HG02884 (cell line): ENCODE data around the gene SLC39A10.
"Not testable (repeated sequence)": the region's sequence is repeated elsewhere in the genome, so short reads cannot be mapped to it uniquely, and the experiment has no call there.

ENCODE experiments used
- ATAC-seq: cut with Tn5 transposase; IDR thresholded peaks from one replicate; pipeline ENCODE4 v1.9.1; 2021; ENCODE audit warnings: mild to moderate bottlenecking, moderate library complexity; ENCODE audit not compliant: unreplicated experiment

The SLC39A10 gene

GRCh38 chr2:195645413-195645812 is 11.6 kb upstream of the SLC39A10 start:
- ATAC-seq: no peak

GRCh38 chr2:195646424-195646823 is 10.6 kb upstream of the SLC39A10 start:
- ATAC-seq: no peak

GRCh38 chr2:195647302-195647701 is 9.7 kb upstream of the SLC39A10 start:
- ATAC-seq: no peak

DNA sequence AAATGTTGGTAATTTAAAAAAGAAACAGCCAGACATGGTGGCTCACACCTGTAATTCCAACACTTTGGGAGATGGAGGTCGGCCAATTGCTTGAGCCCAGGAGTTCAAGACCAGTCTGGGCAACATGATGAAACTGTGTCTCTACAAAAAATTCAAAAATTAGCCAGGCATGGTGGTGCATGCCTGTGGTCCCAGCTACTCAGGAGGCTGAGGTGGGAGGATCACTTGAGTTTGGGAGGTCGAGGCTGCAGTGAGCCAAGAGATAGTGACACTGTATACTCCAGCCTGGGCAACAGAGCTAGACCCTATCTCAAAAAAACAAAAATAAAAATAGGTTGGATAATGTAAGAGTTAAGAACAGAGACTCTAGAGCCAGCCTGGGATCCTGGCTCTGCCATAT is 8.7 kb upstream of the SLC39A10 start:
- not testable (repeated sequence) for ATAC-seq

DNA sequence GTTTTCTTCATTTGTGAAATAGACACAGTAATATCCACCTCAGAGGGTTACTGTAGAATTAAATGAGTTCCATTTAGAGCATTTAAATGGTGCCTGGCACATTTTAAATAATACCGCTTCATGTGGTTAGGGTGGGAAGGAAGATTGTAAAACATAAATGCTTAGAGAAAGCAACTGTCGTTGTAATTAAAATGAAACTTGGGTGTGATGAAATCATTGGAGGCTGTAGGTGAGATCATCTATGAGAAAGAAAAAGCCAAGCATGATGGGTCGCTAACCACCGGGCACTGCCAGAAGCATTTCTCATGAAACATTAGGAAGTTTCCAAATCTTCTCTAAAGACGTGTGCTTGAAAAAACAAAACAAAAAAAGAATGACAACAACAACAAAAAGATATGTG is 8.2 kb upstream of the SLC39A10 start:
- ATAC-seq: no peak

GRCh38 chr2:195649629-195650190 is 7.3 kb upstream of the SLC39A10 start:
- peak; percentile 28 for ATAC-seq

DNA sequence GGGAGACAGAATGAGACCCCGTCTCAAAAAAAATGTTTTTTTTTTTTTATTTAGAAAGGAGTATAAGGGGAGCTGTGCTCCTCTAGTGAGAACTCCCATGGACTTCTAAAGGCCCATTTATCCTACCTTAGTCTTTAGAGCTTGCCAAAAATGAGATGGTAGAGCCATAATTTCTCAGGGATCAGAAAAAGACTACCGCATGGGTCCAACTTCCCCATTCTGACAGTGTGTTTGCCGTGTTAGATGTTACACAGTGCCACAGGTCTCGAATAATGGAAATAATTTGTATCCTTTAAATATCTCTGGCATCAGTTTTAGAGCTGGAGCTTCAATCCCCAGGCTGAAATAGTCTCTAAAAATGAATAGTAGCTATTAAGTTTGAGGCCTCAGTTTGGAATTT is 6.0 kb upstream of the SLC39A10 start:
- no peak for ATAC-seq

GRCh38 chr2:195652911-195653310 is 4.1 kb upstream of the SLC39A10 start:
- ATAC-seq: no peak

GRCh38 chr2:195656161-195656858 is 716 bp upstream of the SLC39A10 start:
- no peak for ATAC-seq

DNA sequence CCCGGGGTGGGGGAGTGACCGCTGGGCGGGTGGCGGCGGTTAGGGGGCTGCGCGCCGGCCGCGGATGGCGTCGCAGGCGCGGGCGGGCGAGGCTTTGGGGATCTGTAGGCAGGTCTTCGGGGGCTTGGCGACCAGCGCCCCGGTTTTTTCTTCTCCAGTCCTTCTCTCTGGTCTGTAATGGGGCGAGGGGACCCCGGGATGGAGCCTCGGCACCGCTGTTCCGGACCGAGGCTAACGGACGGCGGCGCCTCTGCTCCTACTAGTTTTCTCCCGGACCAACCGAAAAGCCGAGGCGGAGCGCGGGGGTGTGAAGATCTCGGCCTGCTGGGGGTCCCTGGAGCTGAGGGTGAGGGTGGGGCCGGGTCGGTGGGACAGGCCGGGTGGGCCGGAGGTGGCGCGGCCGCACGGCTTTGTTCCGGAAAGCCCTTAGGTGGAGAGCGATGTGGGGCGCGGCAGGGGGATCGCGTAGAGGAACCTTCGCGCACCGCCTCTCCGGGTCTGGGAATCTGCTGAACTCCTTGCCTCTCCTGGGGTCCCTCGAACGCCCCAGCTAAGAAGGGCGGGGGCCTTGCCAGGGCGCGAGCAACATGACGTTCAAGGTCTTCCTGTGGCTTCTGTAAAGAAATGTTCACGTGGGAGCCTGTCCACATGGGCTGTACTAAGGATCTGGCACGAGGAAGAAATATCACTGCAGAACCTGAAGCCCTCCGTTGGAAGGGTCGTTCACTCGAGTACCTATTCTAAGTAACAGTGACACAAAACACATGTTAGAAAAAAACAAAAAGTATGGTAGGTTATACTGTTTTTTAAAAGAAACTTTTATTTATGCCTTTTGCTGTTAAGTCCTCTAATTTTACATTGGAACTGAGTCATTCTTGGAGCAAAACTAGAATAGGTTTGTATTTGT is 861 bp downstream of the SLC39A10 start:
- peak; percentile 26 for ATAC-seq

GRCh38 chr2:195658541-195658890 is 1.5 kb downstream of the SLC39A10 start:
- no peak for ATAC-seq

DNA sequence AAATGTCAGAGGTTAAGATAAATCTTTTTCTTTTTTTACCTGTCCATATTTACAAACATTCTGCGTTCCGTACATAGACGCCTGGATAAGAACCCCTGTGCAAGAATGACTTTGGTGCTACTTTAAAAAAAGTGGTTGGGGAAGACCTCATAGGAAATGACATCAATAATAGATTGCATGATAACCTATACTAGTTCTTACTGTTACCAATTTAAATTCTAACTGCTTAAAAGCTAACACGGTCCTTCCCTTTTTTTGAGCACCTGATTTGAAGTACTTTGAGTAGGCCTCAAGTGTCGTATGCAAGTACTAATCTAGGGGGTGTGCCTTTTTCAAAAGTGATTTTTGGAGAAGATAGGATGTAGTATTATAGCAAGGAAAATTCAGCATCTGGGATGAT is 2.1 kb downstream of the SLC39A10 start:
- no peak for ATAC-seq

- no peak for ATAC-seq
Measured at GRCh38 chr2:195659982-195660890, 3.2 kb downstream of the SLC39A10 start.

GRCh38 chr2:195662138-195662537 is 5.1 kb downstream of the SLC39A10 start:
- no peak for ATAC-seq

DNA sequence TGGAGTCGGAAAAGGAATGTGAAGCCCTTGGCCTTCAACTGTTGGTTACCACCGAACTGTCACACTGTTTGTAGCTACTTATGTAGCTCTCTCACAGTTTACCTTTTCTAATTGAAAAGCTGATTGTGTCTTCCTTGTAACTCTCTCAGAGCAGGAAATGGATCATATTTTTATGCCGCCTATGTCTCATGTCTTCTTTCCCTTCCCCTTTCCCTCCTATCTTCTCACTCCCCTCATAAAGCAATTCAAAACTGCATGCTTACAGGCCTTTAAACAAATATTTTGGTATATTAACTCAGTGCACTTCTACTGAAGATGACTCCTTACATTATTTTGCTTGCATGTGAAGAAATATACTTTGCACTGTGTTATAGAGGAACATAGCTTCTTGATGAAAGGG is 6.0 kb downstream of the SLC39A10 start:
- no peak for ATAC-seq

DNA sequence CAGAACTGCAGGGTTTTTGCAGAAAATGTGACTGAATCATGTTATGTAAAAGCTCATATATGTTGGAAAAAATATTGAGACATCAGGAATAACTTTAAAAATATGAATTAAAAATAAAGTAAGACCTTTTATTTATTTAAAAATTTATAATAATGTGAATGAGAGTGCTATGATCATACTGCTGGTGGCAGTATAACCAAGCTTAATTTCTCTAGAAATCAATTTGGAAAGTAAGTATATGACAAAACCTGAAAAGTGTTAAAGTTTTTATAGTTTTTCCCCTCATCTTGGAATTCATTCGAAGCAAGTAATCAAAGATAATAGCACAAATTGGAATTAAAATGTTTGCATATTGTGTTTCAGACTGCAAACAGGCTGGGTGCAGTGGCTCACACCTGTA is 7.5 kb downstream of the SLC39A10 start:
- no peak for ATAC-seq

DNA sequence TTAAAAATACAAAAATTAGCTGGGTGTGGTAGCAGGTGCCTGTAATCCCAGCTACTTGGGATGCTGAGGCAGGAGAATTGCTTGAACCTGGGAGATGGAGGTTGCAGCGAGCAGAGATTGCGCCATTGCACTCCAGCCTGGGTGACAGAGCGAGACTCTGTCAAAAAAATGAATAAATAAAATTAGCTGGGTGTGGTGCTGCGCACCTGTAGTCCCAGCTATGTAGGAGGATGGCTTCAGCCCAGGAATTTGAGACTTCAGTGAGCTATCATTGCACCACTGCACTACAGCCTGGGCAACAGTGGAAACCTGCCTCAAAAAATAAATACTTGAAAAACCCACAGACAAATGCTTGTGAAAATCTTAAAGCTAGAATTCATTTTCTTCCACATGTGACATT is 8.1 kb downstream of the SLC39A10 start:
- ATAC-seq: not testable (repeated sequence)

DNA sequence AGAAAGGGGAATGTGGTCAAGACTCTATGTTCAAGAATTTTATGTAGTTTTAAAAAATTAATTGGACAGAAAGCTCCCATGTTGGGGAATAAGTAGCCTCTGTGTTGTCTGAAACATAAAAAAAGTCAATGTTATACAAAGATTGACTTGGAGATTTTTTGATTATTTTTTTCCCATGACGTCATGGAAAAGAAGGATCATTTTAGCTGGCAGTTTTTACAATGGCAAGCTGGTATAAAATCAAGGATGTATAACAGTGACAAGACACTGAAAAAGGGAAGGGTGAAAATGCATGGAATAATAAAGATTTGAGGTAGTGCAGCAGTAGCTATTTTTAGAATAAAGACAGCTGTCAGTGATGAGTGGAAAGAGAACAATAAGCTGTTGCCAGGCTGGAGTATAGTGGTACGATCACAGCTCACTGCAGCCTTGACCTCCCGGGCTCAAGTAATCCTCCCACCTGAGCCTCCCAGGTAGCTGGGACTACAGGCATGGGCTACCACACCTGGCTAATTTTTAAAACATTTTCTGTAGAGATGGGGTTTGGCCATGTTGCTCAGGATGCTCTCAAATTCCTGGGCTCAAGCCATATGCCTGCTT is 9.2 kb downstream of the SLC39A10 start:
- no peak for ATAC-seq

DNA sequence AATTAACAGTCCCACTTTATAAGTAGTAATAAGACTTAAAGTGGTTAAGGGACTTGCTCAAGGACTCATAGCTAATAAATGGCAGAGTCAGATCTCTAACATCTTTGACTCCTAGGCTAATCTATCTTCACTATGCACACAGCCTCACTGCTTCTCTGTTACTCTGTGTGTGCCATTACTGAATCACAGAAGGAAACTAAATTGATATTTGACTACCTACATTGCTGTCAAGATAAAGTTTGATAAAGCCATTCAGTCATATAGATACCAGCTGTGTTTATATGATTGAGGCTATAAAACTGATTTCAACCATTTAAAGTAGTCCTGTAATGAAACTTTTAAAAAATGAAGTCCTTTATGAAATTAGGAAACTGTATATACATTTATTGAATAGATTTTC is 10.9 kb downstream of the SLC39A10 start:
- ATAC-seq: no peak

- ATAC-seq: no peak
Measured at GRCh38 chr2:195670191-195670590, 13.2 kb downstream of the SLC39A10 start.

GRCh38 chr2:195671563-195671962 is 14.5 kb downstream of the SLC39A10 start:
- no peak for ATAC-seq
